Endothelial cell of umbilical vein (primary cell): ENCODE data around the gene DVL1. TPM values are rescaled to one million over a fixed set of nuclear protein-coding genes. Genes with fewer than 3 reads are reported as not detected.

Experiments used
- BruUV-seq: library from RNA; stranded (reverse); fragments of 400-500 nt; replicated peaks from 2 replicates; lab custom pipeline; 2021; lab: Mats Ljungman, UMichigan
- CTCF ChIA-PET: fragments of 300-600, 350-600 bp; sonication (Branson Sonifier 250); formaldehyde crosslinking; loops from one replicate; lab custom pipeline; 2021; ENCODE audit warnings: antibody characterized with exemption, inconsistent platforms; lab: Charles Lee
- POLR2A ChIA-PET: fragments of 300-600, 350-600 bp; sonication (Branson Sonifier 250); formaldehyde crosslinking; loops from one replicate; lab custom pipeline; 2021; ENCODE audit warnings: antibody characterized with exemption, inconsistent platforms; lab: Charles Lee
- DNase-seq: peaks from one replicate; pipeline ENCODE4 v3.0.0-alpha.2; 2011; ENCODE audit warnings: low read depth, low spot score
- FAIRE-seq: peaks from 2 replicates; lab custom pipeline; 2011; peaks lifted over from hg19 to GRCh38; lab: Jason Lieb, UNC
- H2AFZ ChIP-seq: 2 replicates; pipeline ENCODE4 v1.6.0; 2012; ENCODE audit warnings: low read depth, low read length, control low read depth, inconsistent platforms
- H3K27ac ChIP-seq: 2 replicates; pipeline ENCODE4 v1.5.1; 2011; ENCODE audit warnings: low read depth, mild to moderate bottlenecking, control low read depth, low read length, moderate library complexity; ENCODE audit not compliant: insufficient read depth
- H3K27me3 ChIP-seq, 2 experiments: 2 replicates each; pipeline versions ENCODE4 v1.6.0 to v1.6.1; 2011; ENCODE audit warnings: low read length in 2 of 2, mixed read lengths in 1 of 2; ENCODE audit not compliant: control insufficient read depth in 2 of 2, insufficient read depth in 2 of 2
- H3K36me3 ChIP-seq, 2 experiments: 2 replicates in 1 of 2; 3 replicates in 1 of 2; pipeline ENCODE4 v1.5.1; 2011; ENCODE audit warnings: low read length in 2 of 2, mild to moderate bottlenecking in 1 of 2, moderate library complexity in 1 of 2; ENCODE audit not compliant: control insufficient read depth in 2 of 2, insufficient read depth in 2 of 2; ENCODE audit errors: extremely low read depth in 1 of 2
- H3K4me1 ChIP-seq: 3 replicates; pipeline ENCODE4 v1.5.1; 2011; ENCODE audit warnings: mild to moderate bottlenecking, low read length; ENCODE audit not compliant: control insufficient read depth, insufficient read depth; ENCODE audit errors: extremely low read depth
- H3K4me2 ChIP-seq: 2 replicates; pipeline ENCODE4 v1.6.1; 2011; ENCODE audit warnings: low read length, control low read depth, mixed read lengths; ENCODE audit not compliant: insufficient read depth
- H3K4me3 ChIP-seq, 3 experiments: fragments of 200-600 bp in 1 of 3; sonication (generic), shearing (Covaris generic) in 1 of 3; replicated peaks in 1 of 3; 2 replicates each; pipeline ENCODE4 v1.5.1; 2011 to 2016; ENCODE audit warnings: control low read depth in 3 of 3, low read length in 3 of 3, mild to moderate bottlenecking in 2 of 3, inconsistent platforms in 1 of 3, low read depth in 1 of 3, moderate library complexity in 1 of 3; ENCODE audit not compliant: insufficient read depth in 1 of 3
- H3K79me2 ChIP-seq: 2 replicates; pipeline ENCODE4 v1.6.0; 2012; ENCODE audit warnings: low read length, inconsistent platforms; ENCODE audit not compliant: control insufficient read depth, insufficient read depth
- H3K9ac ChIP-seq: replicated peaks from 2 replicates; pipeline ENCODE3; 2011; ENCODE audit warnings: low read length, control low read depth; ENCODE audit not compliant: insufficient read depth; ENCODE audit errors: extremely low read depth
- H3K9me1 ChIP-seq: replicated peaks from 3 replicates; pipeline ENCODE4 v1.6.0; 2011; ENCODE audit warnings: mild to moderate bottlenecking, low read length; ENCODE audit not compliant: control insufficient read depth, insufficient read depth; ENCODE audit errors: extremely low read depth
- H3K9me3 ChIP-seq: replicated peaks from 2 replicates; pipeline ENCODE4 v1.5.1; 2012; ENCODE audit warnings: low read length, inconsistent platforms; ENCODE audit not compliant: control insufficient read depth, insufficient read depth
- H4K20me1 ChIP-seq: replicated peaks from 2 replicates; pipeline ENCODE3; 2011; ENCODE audit warnings: mild to moderate bottlenecking, low read length; ENCODE audit not compliant: control insufficient read depth, insufficient read depth; ENCODE audit errors: extremely low read depth
- CTCF ChIP-seq, 2 donors: IDR thresholded peaks; 1 replicate in 1 of 2; 2 replicates in 1 of 2; pipeline ENCODE4 v1.5.1; 2011; ENCODE audit warnings: low read length in 2 of 2, mild to moderate bottlenecking in 2 of 2, moderate library complexity in 2 of 2, control low read depth in 1 of 2, inconsistent platforms in 1 of 2, low read depth in 1 of 2; ENCODE audit not compliant: insufficient read depth in 1 of 2; ENCODE audit errors: extremely low read depth in 1 of 2
- EZH2 ChIP-seq: IDR thresholded peaks from 2 replicates; pipeline ENCODE4 v1.6.1; 2012; ENCODE audit warnings: borderline replicate concordance, low read depth, mild to moderate bottlenecking, moderate library complexity, low read length, inconsistent platforms; ENCODE audit not compliant: severe bottlenecking
- FOS ChIP-seq: IDR thresholded peaks from 2 replicates; pipeline ENCODE4 v1.6.1; 2011; ENCODE audit warnings: mild to moderate bottlenecking, low read length, moderate library complexity, borderline replicate concordance; ENCODE audit not compliant: insufficient read depth
- GATA2 ChIP-seq: IDR thresholded peaks from 2 replicates; pipeline ENCODE4 v1.7.0; 2011; ENCODE audit warnings: low read depth, mild to moderate bottlenecking, moderate library complexity, mixed read lengths, low read length; ENCODE audit not compliant: insufficient read length, insufficient read depth
- JUN ChIP-seq: IDR thresholded peaks from 2 replicates; pipeline ENCODE4 v1.6.1; 2011; ENCODE audit warnings: borderline replicate concordance, low read depth; ENCODE audit not compliant: insufficient read length, insufficient read depth
- MYC ChIP-seq: IDR thresholded peaks from one replicate; pipeline ENCODE4 v1.6.1; 2011; ENCODE audit warnings: mild to moderate bottlenecking, low read depth, low read length
- POLR2A ChIP-seq: IDR thresholded peaks from 2 replicates; pipeline ENCODE4 v1.6.1; 2012; ENCODE audit warnings: low read depth, mild to moderate bottlenecking, control low read depth, low read length
- POLR2AphosphoS5 ChIP-seq: IDR thresholded peaks from 2 replicates; pipeline ENCODE4 v1.6.1; 2012; ENCODE audit warnings: low read depth, mild to moderate bottlenecking, control low read depth, low read length, moderate library complexity; ENCODE audit not compliant: insufficient read depth
- dilution Hi-C: fragments of 300-500 bp; cut with MboI; formaldehyde crosslinking; loops from one replicate; pipeline ENCODE4 v1.15.0; 2019; ENCODE audit warnings: low sequenced_read_pairs; ENCODE audit not compliant: extremely low pct_ligation_motif_present
- intact Hi-C: fragments of 100-400 bp; cut with micrococcal nuclease; formaldehyde crosslinking; loops from one replicate; pipeline ENCODE4 v1.10.0; 2022
- polyA plus RNA-seq, 4 experiments: library from polyadenylated mRNA; depleted of rRNA in 3 of 4; stranded (reverse) in 3 of 4; unstranded in 1 of 4; fragments of >200 nt; gene quantifications; 2 replicates each; pipeline versions ENCODE4 v1.2.1 to v1.2.3, GENCODE V29; 2011 to 2012; ENCODE audit warnings: missing spikeins in 1 of 4
- total RNA-seq: library from RNA; stranded (reverse); gene quantifications from 2 replicates; pipeline ENCODE4 v1.2.3, GENCODE V29; 2021
- TF ChIP-seq, protein P1 (sequence below): IDR thresholded peaks from 2 replicates; pipeline ENCODE4 v1.6.1; 2011; ENCODE audit not compliant: insufficient read depth, insufficient read length

The DVL1 gene
- total and polyA plus RNA-seq, 2 donors (not counting 3 experiments of a cell fraction or from before 2014, with no cell fraction given): 26.8 to 36.5 TPM

DNA sequence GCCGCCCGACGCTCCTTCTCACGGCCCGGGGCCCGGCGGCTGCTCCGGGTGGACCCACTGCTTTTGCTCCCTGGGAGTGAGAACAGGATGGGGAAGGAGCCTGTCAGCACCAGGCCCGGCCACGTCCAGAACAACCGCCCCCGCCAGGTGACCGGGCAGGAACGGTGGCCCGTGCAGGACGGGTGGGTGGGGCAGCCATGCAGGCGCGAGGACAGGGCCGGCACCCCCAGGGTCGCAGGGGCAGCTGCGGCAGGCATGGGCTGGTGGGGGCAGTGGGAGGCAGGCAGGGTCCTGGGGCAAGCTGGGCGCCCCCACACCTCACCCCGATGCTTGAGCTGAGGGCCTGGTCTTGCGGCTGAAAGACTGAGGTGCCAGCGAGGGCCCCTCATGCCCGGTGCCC is 12.8 kb downstream of the DVL1 start:
- no peaks in the 10 kb centered on the region for H3K79me2 ChIP-seq
- intact Hi-C loops: no loop called here
- no peak for DNase-seq
- TF ChIP-seq EZH2 (no peak), POLR2AphosphoS5 (no peak), MYC (no peak), FOS (no peak), GATA2 (no peak), JUN (no peak), POLR2A (no peak), CTCF (IDR thresholded peaks at IDR 0.05; ENCODE audit: extremely low read depth in 1 of 2, insufficient read depth in 1 of 2, low read depth in 1 of 2, low read length in 2 of 2) (no peak)
- TF ChIP-seq, protein P1, sequence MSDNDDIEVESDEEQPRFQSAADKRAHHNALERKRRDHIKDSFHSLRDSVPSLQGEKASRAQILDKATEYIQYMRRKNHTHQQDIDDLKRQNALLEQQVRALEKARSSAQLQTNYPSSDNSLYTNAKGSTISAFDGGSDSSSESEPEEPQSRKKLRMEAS: no peak
- H2AFZ ChIP-seq: no peak overlapping the region
- H3K9me3 ChIP-seq: no peaks in the 10 kb centered on the region
- peaks cover 0 to 14% of the 10 kb centered on the region in 2 experiments for H3K36me3 ChIP-seq
- no peak overlapping the region for H3K27ac ChIP-seq
- POLR2A ChIA-PET: no interaction called here
- no peaks in the 10 kb centered on the region for H3K27me3 ChIP-seq
- H3K9ac ChIP-seq: no peak overlapping the region
- H4K20me1 ChIP-seq: no peaks in the 10 kb centered on the region
- no peak for FAIRE-seq
- H3K4me1 ChIP-seq: no peaks in the 10 kb centered on the region
- BruUV-seq: no TSS peak
- H3K9me1 ChIP-seq: no peaks in the 10 kb centered on the region
- CTCF ChIA-PET: interaction anchor here (1.7 kb wide), 1 partner anchor 11 kb away, joined by 4 read pairs; no protein-coding TSS in a partner anchor
- dilution Hi-C loops: no loop called here
- no peak overlapping the region for H3K4me3 ChIP-seq
- H3K4me2 ChIP-seq: no peak overlapping the region
